ENCODE data around the gene MYRFL.
"Not testable (repeated sequence)": the region's sequence is repeated elsewhere in the genome, so short reads cannot be mapped to it uniquely, and the experiment has no call there.

Gene MYRFL

GRCh38 chr12:69844416-69844815 lies 19.4 kb downstream of the MYRFL start:
- no peak for FAIRE-seq

GRCh38 chr12:69844836-69845235 lies 19.8 kb downstream of the MYRFL start:
- no peak for FAIRE-seq

- no peak for FAIRE-seq
Measured at GRCh38 chr12:69846976-69847375, 21.9 kb downstream of the MYRFL start.

GRCh38 chr12:69851976-69852375 lies 26.9 kb downstream of the MYRFL start:
- no peak for FAIRE-seq

- FAIRE-seq: not testable (repeated sequence)
Measured at GRCh38 chr12:69853176-69853961, 28.3 kb downstream of the MYRFL start.

GRCh38 chr12:69866698-69867097 lies 41.7 kb downstream of the MYRFL start:
- FAIRE-seq: no peak

GRCh38 chr12:69868695-69869094 lies 43.7 kb downstream of the MYRFL start:
- FAIRE-seq: no peak

- no peak for FAIRE-seq
Measured at GRCh38 chr12:69872804-69873203, 47.8 kb downstream of the MYRFL start.

GRCh38 chr12:69873429-69873828 lies 48.4 kb downstream of the MYRFL start:
- FAIRE-seq: peak; percentile 51

- FAIRE-seq: peak; percentile 67
Measured at GRCh38 chr12:69874606-69875005, 49.6 kb downstream of the MYRFL start.

GRCh38 chr12:69875416-69875935 lies 50.4 kb downstream of the MYRFL start:
- FAIRE-seq: no peak

GRCh38 chr12:69879007-69879960 lies 54.3 kb downstream of the MYRFL start:
- peak; percentile 54 for FAIRE-seq

GRCh38 chr12:69880571-69880970 lies 55.5 kb downstream of the MYRFL start:
- FAIRE-seq: no peak

GRCh38 chr12:69881771-69882170 lies 56.7 kb downstream of the MYRFL start:
- no peak for FAIRE-seq

GRCh38 chr12:69884386-69884785 lies 59.4 kb downstream of the MYRFL start:
- FAIRE-seq: no peak

- no peak for FAIRE-seq
Measured at GRCh38 chr12:69885658-69886057, 60.6 kb downstream of the MYRFL start.

GRCh38 chr12:69886109-69886508 lies 61.1 kb downstream of the MYRFL start:
- no peak for FAIRE-seq

- no peak for FAIRE-seq
Measured at GRCh38 chr12:69886715-69887114, 61.7 kb downstream of the MYRFL start.

GRCh38 chr12:69888901-69889300 lies 63.9 kb downstream of the MYRFL start:
- FAIRE-seq: no peak

- no peak for FAIRE-seq
Measured at GRCh38 chr12:69894800-69895383, 69.9 kb downstream of the MYRFL start.

GRCh38 chr12:69896653-69897381 lies 71.8 kb downstream of the MYRFL start:
- no peak for FAIRE-seq

- FAIRE-seq: peak; percentile 31
Measured at GRCh38 chr12:69897744-69898143, 72.7 kb downstream of the MYRFL start.

Measured in endometrium (tissue), 2 donors.